ENCODE data around the gene UBXN10. TPM values are rescaled to one million over a fixed set of nuclear protein-coding genes. Genes with fewer than 3 reads are reported as not detected.

The UBXN10 gene
- total and polyA plus RNA-seq, 2 of the 4 experiments (the other 2 are of a cell fraction) = not detected

DNA sequence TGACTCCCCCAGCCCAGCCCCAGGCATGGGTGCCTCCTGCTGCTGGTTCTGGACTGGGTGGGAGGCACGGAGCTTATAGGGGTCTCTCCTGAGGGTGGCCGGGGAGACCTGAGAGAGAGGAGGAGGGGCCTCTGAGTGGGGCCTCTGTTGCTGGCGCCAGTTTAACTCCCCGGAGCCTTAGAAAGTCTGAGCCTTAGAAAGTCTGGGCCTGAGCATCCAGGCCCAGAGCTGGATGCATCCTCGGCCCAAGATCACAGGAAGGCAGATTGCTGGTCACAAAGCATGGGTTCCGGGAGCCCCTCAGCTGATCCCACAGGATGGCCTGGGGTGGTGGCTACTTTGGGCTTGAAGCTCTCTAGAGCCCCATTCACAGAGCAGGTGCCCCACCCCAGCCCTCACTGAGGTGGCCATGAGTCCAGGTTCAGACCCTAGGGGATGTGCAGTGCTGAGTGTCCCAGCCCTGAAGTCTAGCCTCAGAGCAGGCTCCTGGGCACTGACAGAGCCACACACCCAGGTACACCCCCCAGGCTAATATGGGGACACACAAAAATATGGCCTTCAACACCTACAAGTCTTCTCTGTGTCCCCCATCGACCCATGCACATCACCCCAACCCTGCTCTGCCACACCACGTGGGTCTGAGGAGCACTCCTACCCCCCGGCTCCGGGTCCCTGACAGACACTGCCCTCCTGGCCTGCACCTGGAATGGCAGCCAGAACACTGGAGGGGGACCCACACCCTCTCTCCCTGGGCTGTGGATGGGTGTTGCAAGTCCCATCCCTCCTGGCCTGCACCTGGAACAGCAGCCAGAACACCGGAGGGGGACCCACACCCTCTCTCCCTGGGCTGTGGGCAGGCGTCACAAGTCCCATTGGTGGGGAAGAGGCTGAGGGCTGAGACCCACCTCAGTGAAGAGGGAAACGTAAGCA lies 37.1 kb upstream of the UBXN10 start:
- Histone ChIP-seq H3K79me1 (ENCODE audit: low read depth in 1 of 2, low read length in 2 of 2) (no peaks in the 10 kb centered on the region), H3K18ac (ENCODE audit: low read depth, low read length) (no peak overlapping the region), H2BK15ac (ENCODE audit: low read depth, low read length) (no peak overlapping the region), H2BK120ac (ENCODE audit: low read depth, low read length) (no peak overlapping the region), H2AFZ (replicated peaks; ENCODE audit: low read length, poor library complexity) (no peak overlapping the region), H2BK20ac (ENCODE audit: low read depth, low read length) (no peak overlapping the region), H3K56ac (ENCODE audit: extremely low read depth, insufficient read depth, low read length) (no peak overlapping the region), H3K9me3 (ENCODE audit: control insufficient read depth, insufficient read depth, low read length) (no peaks in the 10 kb centered on the region), H3K36me3 (ENCODE audit: control insufficient read depth, insufficient read depth, low read length) (no peaks in the 10 kb centered on the region), H3K27me3 (ENCODE audit: control insufficient read depth, insufficient read depth, low read length) (peaks cover 21% of the 10 kb centered on the region), H2AK9ac (replicated peaks; ENCODE audit: low read depth, low read length, poor library complexity) (no peak overlapping the region), H4K8ac (ENCODE audit: low read depth in 2 of 2, low read length in 2 of 2) (no peak overlapping the region), H2BK5ac (ENCODE audit: low read depth, low read length, poor library complexity, severe bottlenecking) (no peak overlapping the region), H3K9ac (ENCODE audit: low read depth, low read length) (no peak overlapping the region), H2AK5ac (ENCODE audit: low read depth, low read length) (no peak overlapping the region), H3K27ac (ENCODE audit: insufficient read depth, low read length) (no peak overlapping the region), H3K4me1 (ENCODE audit: control insufficient read depth, insufficient read depth, low read length) (peaks cover 3% of the 10 kb centered on the region; the same call in 1 of the 2 replicates), H4K91ac (ENCODE audit: insufficient read depth, low read depth, low read length) (no peak overlapping the region), H3K4ac (ENCODE audit: low read depth, low read length) (no peak overlapping the region), H3K14ac (replicated peaks; ENCODE audit: low read depth, low read length) (no peak overlapping the region), H3K9me1 (ENCODE audit: insufficient read depth, low read length) (no peaks in the 10 kb centered on the region), H4K5ac (ENCODE audit: low read depth, low read length) (no peak overlapping the region), H3K4me3 (ENCODE audit: insufficient read depth, low read depth, low read length) (no peak overlapping the region), H3K23ac (ENCODE audit: low read depth, low read length) (no peak overlapping the region), H4K20me1 (ENCODE audit: insufficient read depth, low read length) (no peaks in the 10 kb centered on the region), H3K4me2 (ENCODE audit: low read depth, low read length) (no peak overlapping the region)
- CTCF ChIA-PET = interaction anchor here (1.0 kb wide), 1 partner anchor 230 kb away, joined by 3 read pairs; no protein-coding TSS in a partner anchor
- DNase-seq (no peak), ATAC-seq (ENCODE audit: low read depth) (no peak)
- in situ Hi-C loops (cut with MboI; ENCODE audit: low sequenced_read_pairs) = no loop called here
- TF ChIP-seq SMC3 (IDR thresholded peaks at IDR 0.05; ENCODE audit: low read depth, low read length) = no peak
- TF ChIP-seq NFE2L2 (IDR thresholded peaks at IDR 0.05; ENCODE audit: low read depth, low read length) = no peak
- TF ChIP-seq, protein P1, sequence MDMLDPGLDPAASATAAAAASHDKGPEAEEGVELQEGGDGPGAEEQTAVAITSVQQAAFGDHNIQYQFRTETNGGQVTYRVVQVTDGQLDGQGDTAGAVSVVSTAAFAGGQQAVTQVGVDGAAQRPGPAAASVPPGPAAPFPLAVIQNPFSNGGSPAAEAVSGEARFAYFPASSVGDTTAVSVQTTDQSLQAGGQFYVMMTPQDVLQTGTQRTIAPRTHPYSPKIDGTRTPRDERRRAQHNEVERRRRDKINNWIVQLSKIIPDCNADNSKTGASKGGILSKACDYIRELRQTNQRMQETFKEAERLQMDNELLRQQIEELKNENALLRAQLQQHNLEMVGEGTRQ (IDR thresholded peaks at IDR 0.05; ENCODE audit: low read depth, low read length) = no peak
- no peak for TF ChIP-seq FOS (IDR thresholded peaks at IDR 0.05; ENCODE audit: low read depth, low read length)
- no peak for TF ChIP-seq POLR2A (IDR thresholded peaks at IDR 0.05; ENCODE audit: low read depth, low read length)
- no peak for TF ChIP-seq CEBPB (IDR thresholded peaks at IDR 0.05; ENCODE audit: low read depth, low read length)
- no peak for TF ChIP-seq RFX5 (IDR thresholded peaks at IDR 0.05; ENCODE audit: low read depth, low read length)
- TF ChIP-seq MAFK (IDR thresholded peaks at IDR 0.05; ENCODE audit: low read depth, low read length) = no peak
- TF ChIP-seq CHD1 (IDR thresholded peaks at IDR 0.05; ENCODE audit: low read depth, low read length) = no peak
- no peak for TF ChIP-seq RCOR1 (IDR thresholded peaks at IDR 0.05; ENCODE audit: insufficient replicate concordance, low read length)
- TF ChIP-seq, protein P2, sequence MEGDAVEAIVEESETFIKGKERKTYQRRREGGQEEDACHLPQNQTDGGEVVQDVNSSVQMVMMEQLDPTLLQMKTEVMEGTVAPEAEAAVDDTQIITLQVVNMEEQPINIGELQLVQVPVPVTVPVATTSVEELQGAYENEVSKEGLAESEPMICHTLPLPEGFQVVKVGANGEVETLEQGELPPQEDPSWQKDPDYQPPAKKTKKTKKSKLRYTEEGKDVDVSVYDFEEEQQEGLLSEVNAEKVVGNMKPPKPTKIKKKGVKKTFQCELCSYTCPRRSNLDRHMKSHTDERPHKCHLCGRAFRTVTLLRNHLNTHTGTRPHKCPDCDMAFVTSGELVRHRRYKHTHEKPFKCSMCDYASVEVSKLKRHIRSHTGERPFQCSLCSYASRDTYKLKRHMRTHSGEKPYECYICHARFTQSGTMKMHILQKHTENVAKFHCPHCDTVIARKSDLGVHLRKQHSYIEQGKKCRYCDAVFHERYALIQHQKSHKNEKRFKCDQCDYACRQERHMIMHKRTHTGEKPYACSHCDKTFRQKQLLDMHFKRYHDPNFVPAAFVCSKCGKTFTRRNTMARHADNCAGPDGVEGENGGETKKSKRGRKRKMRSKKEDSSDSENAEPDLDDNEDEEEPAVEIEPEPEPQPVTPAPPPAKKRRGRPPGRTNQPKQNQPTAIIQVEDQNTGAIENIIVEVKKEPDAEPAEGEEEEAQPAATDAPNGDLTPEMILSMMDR (conservative IDR thresholded peaks at IDR 0.05; ENCODE audit: low read depth, low read length) = no peak
- dilution Hi-C loops (cut with HindIII; ENCODE audit: low sequenced_read_pairs, unreplicated experiment) = no loop called here
- intact Hi-C loops (cut with micrococcal nuclease) = no loop called here
- no TSS peak for BruUV-seq (replicated peaks)
- POLR2A ChIA-PET (ENCODE audit: unreplicated experiment) = no interaction called here
- 69% methylated on average over 2 of the region's 13 CpGs; no CpG with 5 or more reads in 1 of the 2 experiments for WGBS, 2 experiments (ENCODE audit: extremely low coverage in 2 of 2, insufficient read length in 1 of 2)

Measured in IMR-90 (cell line).